Mucosa of stomach (tissue), 1 donor: ENCODE data around the gene SACS.
A peak's percentile ranks its signal among the peaks of the same experiment; 100 is the strongest.

ENCODE experiments used
- H3K27me3 ChIP-seq: one replicate; pipeline ENCODE4 v1.7.0; 2013; ENCODE audit warnings: mild to moderate bottlenecking, low read length; ENCODE audit not compliant: control insufficient read depth, insufficient read depth
- H3K36me3 ChIP-seq: one replicate; pipeline ENCODE4 v1.7.0; 2013; ENCODE audit warnings: low read length; ENCODE audit not compliant: control insufficient read depth, insufficient read depth
- H3K4me1 ChIP-seq: one replicate; pipeline ENCODE4 v1.7.0; 2013; ENCODE audit warnings: mild to moderate bottlenecking, low read length; ENCODE audit not compliant: control insufficient read depth, insufficient read depth
- H3K4me3 ChIP-seq: one replicate; pipeline ENCODE4 v1.7.0; 2013; ENCODE audit warnings: low read length
- H3K9ac ChIP-seq: one replicate; pipeline ENCODE4 v1.7.0; 2013; ENCODE audit warnings: mild to moderate bottlenecking, low read length, moderate library complexity
- H3K9me3 ChIP-seq: one replicate; pipeline ENCODE4 v1.7.0; 2013; ENCODE audit warnings: mild to moderate bottlenecking, low read length, moderate library complexity; ENCODE audit not compliant: control insufficient read depth
- donor health status: Pancreatic carcinoma.

SACS gene

GRCh38 chr13:23433171-23434153 lies at the start of gene SACS:
SACS (minus strand) TSS chr13:23433702; CDS start chr13:23411239, 22,463 bp downstream.
- H3K4me1 ChIP-seq, result no peaks in the 10 kb centered on the region
- H3K9me3 ChIP-seq, result no peaks in the 10 kb centered on the region
- no peak within 1 kb of the TSS for H3K4me3 ChIP-seq
- peaks cover 9% of the 10 kb centered on the region for H3K27me3 ChIP-seq
- H3K9ac ChIP-seq, result peak within 1 kb of the TSS; percentile 43
- H3K36me3 ChIP-seq, result no peaks in the 10 kb centered on the region

GRCh38 chr13:23480324-23480723 lies 46.8 kb upstream of the SACS start:
- H3K4me3 ChIP-seq, result no peak overlapping the region
- H3K4me1 ChIP-seq, result no peaks in the 10 kb centered on the region
- peaks cover 8% of the 10 kb centered on the region for H3K9me3 ChIP-seq
- H3K9ac ChIP-seq, result no peak overlapping the region
- no peaks in the 10 kb centered on the region for H3K27me3 ChIP-seq
- no peaks in the 10 kb centered on the region for H3K36me3 ChIP-seq

- Histone ChIP-seq H3K27me3 (no peaks in the 10 kb centered on the region), H3K4me3 (no peak overlapping the region)
Measured at GRCh38 chr13:23477101-23477500, 43.6 kb upstream of the SACS start.

GRCh38 chr13:23473221-23473620 lies 39.7 kb upstream of the SACS start:
- H3K36me3 ChIP-seq, result no peaks in the 10 kb centered on the region
- H3K4me3 ChIP-seq, result no peak overlapping the region
- H3K27me3 ChIP-seq, result no peaks in the 10 kb centered on the region
- H3K9me3 ChIP-seq, result no peaks in the 10 kb centered on the region
- no peaks in the 10 kb centered on the region for H3K4me1 ChIP-seq
- no peak overlapping the region for H3K9ac ChIP-seq

More at GRCh38 chr13:23477101-23477500, 43.6 kb upstream of the SACS start:
- H3K9ac ChIP-seq, result no peak overlapping the region
- H3K36me3 ChIP-seq, result no peaks in the 10 kb centered on the region
- H3K4me1 ChIP-seq, result no peaks in the 10 kb centered on the region
- peaks cover 8% of the 10 kb centered on the region for H3K9me3 ChIP-seq

- Histone ChIP-seq H3K36me3 (no peaks in the 10 kb centered on the region), H3K9me3 (no peaks in the 10 kb centered on the region), H3K27me3 (no peaks in the 10 kb centered on the region), H3K9ac (no peak overlapping the region), H3K4me3 (no peak overlapping the region), H3K4me1 (no peaks in the 10 kb centered on the region)
Measured at GRCh38 chr13:23472189-23472588, 38.7 kb upstream of the SACS start.

GRCh38 chr13:23470790-23471614 lies 37.5 kb upstream of the SACS start:
- no peaks in the 10 kb centered on the region for H3K9me3 ChIP-seq
- peaks cover 2% of the 10 kb centered on the region for H3K27me3 ChIP-seq
- H3K4me1 ChIP-seq, result no peaks in the 10 kb centered on the region
- H3K4me3 ChIP-seq, result no peak overlapping the region
- H3K36me3 ChIP-seq, result no peaks in the 10 kb centered on the region
- H3K9ac ChIP-seq, result no peak overlapping the region

GRCh38 chr13:23469951-23470421 lies 36.5 kb upstream of the SACS start:
- Histone ChIP-seq H3K4me3 (no peak overlapping the region), H3K4me1 (no peaks in the 10 kb centered on the region), H3K9me3 (no peaks in the 10 kb centered on the region), H3K36me3 (no peaks in the 10 kb centered on the region), H3K9ac (no peak overlapping the region), H3K27me3 (peaks cover 10% of the 10 kb centered on the region)

- H3K27me3 ChIP-seq, result peaks cover 13% of the 10 kb centered on the region
- H3K9ac ChIP-seq, result no peak overlapping the region
- H3K9me3 ChIP-seq, result no peaks in the 10 kb centered on the region
- no peaks in the 10 kb centered on the region for H3K36me3 ChIP-seq
- no peaks in the 10 kb centered on the region for H3K4me1 ChIP-seq
- no peak overlapping the region for H3K4me3 ChIP-seq
Measured at GRCh38 chr13:23468811-23469210, 35.3 kb upstream of the SACS start.

- Histone ChIP-seq H3K4me3 (no peak overlapping the region), H3K9ac (no peak overlapping the region), H3K9me3 (no peaks in the 10 kb centered on the region), H3K4me1 (no peaks in the 10 kb centered on the region), H3K36me3 (no peaks in the 10 kb centered on the region), H3K27me3 (peaks cover 18% of the 10 kb centered on the region)
Measured at GRCh38 chr13:23467932-23468278, 34.4 kb upstream of the SACS start.

- Histone ChIP-seq H3K9ac (no peak overlapping the region), H3K4me3 (no peak overlapping the region), H3K9me3 (no peaks in the 10 kb centered on the region)
Measured at GRCh38 chr13:23467048-23467931, 33.8 kb upstream of the SACS start.

GRCh38 chr13:23466144-23467002 lies 32.9 kb upstream of the SACS start:
- Histone ChIP-seq H3K36me3 (no peaks in the 10 kb centered on the region), H3K9me3 (no peaks in the 10 kb centered on the region), H3K4me1 (no peaks in the 10 kb centered on the region), H3K9ac (no peak overlapping the region), H3K27me3 (peaks cover 18% of the 10 kb centered on the region), H3K4me3 (peak overlapping the region; percentile 26)

More at GRCh38 chr13:23467048-23467931, 33.8 kb upstream of the SACS start:
- Histone ChIP-seq H3K4me1 (no peaks in the 10 kb centered on the region), H3K36me3 (no peaks in the 10 kb centered on the region), H3K27me3 (peaks cover 18% of the 10 kb centered on the region)
